ENCODE measurements around the gene NUTM1.
A peak's percentile ranks its signal among the peaks of the same experiment; 100 is the strongest.
"Not testable (repeated sequence)": the region's sequence is repeated elsewhere in the genome, so short reads cannot be mapped to it uniquely, and the experiment has no call there.

The NUTM1 gene

DNA sequence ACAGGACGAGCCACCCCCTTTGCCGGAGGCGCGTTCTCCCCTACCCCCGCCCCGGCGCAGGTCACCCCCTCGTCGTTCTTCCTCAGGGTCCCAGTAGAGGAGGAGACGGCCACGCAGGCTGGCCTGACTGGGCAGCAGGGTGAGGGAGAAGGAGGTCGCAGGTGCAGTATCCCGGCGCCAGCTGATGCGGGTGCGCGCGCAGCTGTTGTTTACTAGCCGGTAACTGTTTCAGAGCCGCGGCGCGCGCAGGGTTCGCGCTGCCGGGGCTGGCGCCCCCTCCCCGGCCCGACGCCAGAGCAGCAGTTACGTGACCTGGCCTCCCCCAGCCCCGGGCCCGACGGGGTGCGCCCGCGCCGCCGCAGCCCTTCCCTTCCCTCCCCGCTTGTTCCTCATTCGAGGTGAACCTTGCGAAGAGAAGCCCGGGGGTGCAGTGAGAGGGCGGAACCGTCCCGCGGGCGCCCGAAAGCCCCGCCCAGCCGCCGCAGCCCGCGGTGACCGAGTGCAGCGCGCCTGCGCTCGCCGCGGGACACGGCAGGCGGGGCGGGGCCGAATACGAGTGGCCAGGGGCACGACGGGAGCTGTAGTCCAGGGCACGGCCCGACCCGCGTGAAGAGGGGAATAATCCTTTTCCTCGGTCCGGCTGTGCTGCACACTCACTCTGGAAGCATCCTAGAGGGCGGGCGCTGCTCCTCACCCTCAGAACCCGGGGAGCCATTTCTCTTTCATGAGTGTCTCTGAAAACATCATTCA lies 5.4 kb upstream of the NUTM1 start, which contains the start of gene SLC12A6:
Gene SLC12A6, minus strand, starts transcription at position 225 of the 750 bp plus-strand sequence. CDS start 1,101 bp downstream, outside the sequence.
- DNase-seq (ENCODE audit: low spot score) = peak; percentile 95

DNA sequence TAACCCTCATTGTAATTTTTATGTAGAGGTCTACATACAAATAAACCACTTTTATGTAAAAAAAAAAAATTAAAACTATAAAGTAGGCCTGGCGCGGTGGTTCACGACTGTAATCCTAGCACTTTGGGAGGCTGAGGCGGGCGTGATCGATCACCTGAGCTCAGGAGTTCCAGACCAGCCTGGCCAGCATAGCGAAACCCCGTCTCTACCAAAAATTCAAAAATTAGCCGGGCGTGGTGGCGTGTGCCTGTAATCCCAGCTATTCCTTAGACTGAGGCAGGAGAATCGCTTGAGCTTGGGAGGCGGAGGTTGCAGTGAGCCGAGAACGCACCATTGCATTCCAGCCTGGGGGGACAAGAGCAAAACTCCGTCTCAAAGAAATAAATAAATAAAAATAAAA lies 4.8 kb upstream of the NUTM1 start:
- DNase-seq (ENCODE audit: low spot score) = no peak

DNA sequence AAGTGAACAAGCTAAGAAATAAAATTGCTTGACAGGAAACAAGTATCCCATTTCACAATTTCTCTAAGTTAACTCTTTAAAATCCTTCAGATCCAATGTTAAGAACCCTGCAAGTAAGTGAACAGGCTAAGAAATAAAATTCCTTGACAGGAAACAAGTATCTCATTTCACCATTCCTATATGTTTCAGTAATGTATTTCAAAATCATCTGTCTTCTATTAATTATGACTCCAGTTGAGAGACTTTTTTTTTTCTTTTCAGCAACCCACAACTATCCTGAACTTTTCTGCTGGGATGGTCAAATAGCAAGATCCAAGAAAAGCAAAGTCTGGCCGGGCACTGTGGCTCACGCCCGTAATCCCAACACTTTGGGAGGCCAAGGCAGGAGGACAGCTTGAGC lies 3.2 kb upstream of the NUTM1 start:
- DNase-seq (ENCODE audit: low spot score) = no peak

- no peak for DNase-seq (ENCODE audit: low spot score)
Observed at GRCh38 chr15:34341381-34342212, 1.5 kb upstream of the NUTM1 start.

- DNase-seq (ENCODE audit: low spot score) = not testable (repeated sequence)
Observed at GRCh38 chr15:34342213-34342736, 840 bp upstream of the NUTM1 start.

DNA sequence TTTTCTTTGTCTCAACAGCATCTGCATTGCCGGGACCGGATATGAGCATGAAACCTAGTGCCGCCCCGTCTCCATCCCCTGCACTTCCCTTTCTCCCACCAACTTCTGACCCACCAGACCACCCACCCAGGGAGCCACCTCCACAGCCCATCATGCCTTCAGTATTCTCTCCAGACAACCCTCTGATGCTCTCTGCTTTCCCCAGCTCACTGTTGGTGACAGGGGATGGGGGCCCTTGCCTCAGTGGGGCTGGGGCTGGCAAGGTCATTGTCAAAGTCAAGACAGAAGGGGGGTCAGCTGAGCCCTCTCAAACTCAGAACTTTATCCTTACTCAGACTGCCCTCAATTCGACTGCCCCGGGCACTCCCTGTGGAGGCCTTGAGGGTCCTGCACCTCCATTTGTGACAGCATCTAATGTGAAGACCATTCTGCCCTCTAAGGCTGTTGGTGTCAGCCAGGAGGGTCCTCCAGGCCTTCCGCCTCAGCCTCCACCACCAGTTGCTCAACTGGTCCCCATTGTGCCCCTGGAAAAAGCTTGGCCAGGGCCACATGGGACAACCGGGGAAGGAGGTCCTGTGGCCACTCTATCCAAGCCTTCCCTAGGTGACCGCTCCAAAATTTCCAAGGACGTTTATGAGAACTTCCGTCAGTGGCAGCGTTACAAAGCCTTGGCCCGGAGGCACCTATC lies 5.0 kb downstream of the NUTM1 start:
- no peak for DNase-seq (ENCODE audit: low spot score)

DNA sequence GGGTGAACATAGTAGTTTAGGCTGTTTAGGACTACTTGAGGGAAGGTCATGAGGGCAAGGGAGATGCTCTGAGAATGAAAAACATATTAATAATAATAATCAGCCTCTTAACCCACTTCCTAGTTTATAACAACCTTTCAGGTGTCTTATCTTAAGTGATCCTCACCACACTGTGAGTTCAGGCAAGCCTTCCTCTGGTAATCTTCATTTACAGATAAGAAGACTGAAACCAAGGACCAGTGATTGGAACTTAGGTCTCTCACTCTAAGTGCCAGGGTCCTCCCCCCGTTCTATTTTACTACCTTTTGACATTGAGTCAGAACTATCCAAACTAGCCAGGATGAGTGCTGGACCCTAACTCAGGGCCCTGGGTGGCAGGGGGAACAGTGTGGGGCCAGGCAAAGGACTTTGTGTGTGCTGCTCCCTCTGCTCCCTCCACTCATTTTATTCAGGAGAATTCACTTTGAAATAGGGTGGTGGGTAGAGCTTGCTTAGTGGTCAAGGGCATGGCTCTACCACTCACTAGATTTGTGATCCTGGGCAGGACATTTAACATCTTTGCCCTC lies 5.7 kb downstream of the NUTM1 start:
- DNase-seq (ENCODE audit: low spot score) = no peak

- no peak for DNase-seq (ENCODE audit: low spot score)
Observed at GRCh38 chr15:34349769-34350168, 6.7 kb downstream of the NUTM1 start.

DNA sequence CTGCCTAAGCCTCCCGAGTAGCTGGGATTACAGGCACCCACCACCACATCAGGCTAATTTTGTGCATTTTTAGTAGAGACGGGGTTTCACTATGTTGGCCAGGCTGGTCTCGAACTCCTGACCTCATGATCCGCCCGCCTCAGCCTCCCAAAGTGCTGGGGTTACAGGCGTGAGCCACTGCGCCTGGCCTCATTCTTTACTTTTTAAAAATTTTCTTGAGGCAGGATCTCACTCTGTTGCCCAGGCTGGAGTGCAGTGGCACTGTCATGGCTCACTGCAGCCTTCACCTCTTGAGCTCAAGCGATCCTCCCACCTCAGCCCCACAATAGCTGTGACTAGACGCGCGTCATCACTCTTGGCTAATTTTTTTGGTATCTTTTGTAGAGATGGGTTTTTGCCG lies 9.9 kb downstream of the NUTM1 start:
- not testable (repeated sequence) for DNase-seq (ENCODE audit: low spot score)

GRCh38 chr15:34353627-34354026 lies 10.5 kb downstream of the NUTM1 start:
- no peak for DNase-seq (ENCODE audit: low spot score)

DNA sequence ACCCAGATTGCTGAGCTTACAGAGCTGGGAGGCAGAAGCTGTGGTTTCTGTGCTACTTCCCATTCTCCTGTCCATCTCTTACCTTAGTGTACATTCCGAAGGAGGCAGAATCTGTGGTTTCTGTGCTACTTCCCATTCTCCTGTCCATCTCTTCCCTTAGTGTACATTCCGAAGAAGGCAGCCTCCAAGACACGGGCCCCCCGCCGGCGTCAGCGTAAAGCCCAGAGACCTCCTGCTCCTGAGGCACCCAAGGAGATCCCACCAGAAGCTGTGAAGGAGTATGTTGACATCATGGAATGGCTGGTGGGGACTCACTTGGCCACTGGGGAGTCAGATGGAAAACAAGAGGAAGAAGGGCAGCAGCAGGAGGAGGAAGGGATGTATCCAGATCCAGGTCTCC lies 11.2 kb downstream of the NUTM1 start:
- no peak for DNase-seq (ENCODE audit: low spot score)

DNA sequence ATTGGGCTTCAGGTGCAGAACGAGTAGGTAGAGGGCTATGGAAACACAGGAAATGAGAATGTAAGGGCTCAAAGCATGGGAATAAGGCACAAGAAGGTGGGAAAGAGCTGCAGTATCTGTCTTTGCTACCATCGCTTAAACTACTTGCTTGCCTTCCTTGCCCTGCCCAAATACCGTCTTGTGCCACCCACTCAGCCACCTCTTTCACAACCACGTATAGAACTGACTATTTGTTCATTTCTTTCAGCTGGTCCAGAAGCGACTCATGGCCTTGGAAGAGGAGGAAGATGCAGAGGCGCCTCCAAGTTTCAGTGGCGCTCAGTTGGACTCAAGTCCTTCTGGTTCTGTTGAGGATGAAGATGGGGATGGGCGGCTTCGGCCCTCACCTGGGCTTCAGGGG lies 12.1 kb downstream of the NUTM1 start:
- DNase-seq (ENCODE audit: low spot score) = no peak

DNA sequence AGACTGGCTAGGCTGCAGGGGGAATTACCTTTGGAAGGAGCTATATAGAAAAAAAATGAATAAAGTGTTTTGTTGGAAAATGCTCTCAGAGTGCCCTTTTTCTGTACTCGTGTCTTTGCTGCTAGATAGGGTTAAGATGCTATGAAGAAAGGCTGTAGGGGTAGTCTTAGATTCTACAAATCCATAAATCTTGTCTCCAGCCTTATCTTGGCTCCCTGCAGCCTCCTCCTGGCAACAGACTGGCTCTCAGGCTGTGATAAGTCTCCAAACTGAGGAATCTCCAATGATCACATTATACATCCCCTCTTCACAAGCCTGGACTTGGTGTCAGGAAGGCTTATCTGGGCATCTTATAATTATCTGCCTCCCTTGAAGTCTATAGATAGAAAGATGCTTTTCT lies 14.5 kb downstream of the NUTM1 start:
- no peak for DNase-seq (ENCODE audit: low spot score)

DNA sequence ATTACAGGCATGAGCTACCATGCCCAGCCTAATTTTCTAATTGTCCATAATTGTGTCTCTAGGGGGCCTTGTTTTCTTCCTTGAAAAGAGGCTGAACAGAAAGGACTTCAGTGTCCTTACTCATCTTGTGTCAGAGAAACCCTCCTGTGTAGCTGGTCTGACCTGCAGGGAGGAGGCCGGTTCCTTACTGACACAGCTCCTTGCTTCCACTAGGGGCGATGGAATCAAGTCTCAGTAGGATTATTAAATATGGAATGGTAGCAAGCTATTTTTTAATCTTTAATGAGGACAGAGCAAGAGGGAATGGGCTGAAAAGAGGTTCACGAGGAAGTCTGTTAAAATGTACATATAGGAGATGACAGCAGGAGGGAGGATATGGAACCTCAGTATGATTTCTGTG lies 15.3 kb downstream of the NUTM1 start:
- no peak for DNase-seq (ENCODE audit: low spot score)

DNA sequence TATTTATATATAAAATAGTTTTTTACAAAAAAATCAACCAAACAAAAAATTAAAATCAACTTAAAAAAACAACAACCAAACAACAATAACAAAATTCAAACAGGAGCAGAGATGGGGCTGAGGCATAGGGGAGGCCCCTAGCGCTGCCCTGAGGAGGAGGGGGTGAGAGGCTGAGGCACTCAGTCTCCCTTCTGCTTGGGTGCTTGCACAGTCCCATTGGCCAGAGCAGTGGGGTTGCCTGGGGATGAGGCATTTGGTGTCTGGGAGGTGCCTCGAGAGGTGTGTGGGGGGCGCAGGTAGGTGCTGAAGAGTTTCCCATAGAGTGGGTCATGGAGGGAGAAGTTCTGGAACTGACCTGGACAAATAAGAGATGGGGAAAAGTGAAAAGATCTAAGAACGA lies 15.8 kb downstream of the NUTM1 start:
- DNase-seq (ENCODE audit: low spot score) = no peak

- no peak for DNase-seq (ENCODE audit: low spot score)
Observed at GRCh38 chr15:34359416-34359815, 16.3 kb downstream of the NUTM1 start.

DNA sequence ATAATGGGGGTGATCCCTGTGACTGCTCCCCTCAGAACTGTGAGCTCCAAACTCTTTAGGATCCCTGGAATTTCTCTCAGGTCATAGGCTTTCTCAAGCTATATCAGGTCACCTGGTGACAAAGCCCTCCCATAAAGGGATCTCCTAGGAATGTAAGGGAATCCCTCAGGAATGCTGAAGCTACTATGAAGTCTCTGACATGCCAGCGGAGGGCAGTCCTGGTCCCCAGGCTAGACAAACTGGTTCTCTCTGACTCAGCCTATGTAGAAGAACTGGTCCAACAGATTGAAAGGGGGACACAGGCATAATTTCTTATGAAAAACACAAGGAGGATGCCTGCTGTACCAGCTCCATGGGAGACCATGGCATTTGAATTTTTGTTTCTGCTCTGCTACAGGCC lies 17.2 kb downstream of the NUTM1 start:
- DNase-seq (ENCODE audit: low spot score) = no peak

DNA sequence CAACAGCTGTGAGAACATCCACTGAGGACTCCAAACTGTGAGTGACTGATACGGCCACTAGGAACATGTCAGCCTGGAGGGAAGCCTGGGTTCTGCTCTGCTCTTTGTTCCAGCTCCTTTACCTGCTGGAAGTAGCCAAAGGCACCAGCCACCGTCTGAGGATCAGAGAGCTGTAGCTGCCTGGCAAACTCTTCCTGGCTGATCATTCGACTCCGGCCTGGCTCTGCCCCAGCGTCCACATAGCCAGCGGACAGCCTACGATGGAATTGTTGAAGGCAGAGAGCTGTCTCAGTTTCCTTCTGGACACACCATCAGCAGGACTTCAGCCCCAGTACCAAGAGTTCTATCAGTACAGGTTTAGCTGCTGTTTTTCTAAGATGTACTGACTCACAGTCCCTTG lies 18.2 kb downstream of the NUTM1 start:
- DNase-seq (ENCODE audit: low spot score) = no peak

- DNase-seq (ENCODE audit: low spot score) = no peak
Observed at GRCh38 chr15:34362047-34362773, 19.1 kb downstream of the NUTM1 start.

DNA sequence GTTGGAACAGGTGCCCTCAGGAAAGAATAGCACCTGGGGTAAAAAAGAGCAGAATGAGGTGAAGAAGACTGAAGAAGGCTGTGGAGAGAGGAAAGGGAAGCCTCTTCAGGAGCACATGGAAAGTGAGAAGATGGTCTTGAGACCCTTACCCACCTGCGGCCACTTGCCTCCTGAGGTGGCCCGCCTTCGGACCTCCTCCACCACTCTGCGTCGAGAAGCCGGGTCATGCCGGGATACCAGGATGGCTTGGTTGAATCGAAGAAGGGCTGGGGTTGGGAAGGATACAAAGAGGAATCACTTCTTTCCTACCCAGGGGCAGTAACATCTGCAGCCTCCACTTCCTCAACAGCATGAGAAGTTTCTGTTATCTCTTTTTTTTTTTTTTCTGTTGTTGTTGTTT lies 20.9 kb downstream of the NUTM1 start:
- no peak for DNase-seq (ENCODE audit: low spot score)

DNA sequence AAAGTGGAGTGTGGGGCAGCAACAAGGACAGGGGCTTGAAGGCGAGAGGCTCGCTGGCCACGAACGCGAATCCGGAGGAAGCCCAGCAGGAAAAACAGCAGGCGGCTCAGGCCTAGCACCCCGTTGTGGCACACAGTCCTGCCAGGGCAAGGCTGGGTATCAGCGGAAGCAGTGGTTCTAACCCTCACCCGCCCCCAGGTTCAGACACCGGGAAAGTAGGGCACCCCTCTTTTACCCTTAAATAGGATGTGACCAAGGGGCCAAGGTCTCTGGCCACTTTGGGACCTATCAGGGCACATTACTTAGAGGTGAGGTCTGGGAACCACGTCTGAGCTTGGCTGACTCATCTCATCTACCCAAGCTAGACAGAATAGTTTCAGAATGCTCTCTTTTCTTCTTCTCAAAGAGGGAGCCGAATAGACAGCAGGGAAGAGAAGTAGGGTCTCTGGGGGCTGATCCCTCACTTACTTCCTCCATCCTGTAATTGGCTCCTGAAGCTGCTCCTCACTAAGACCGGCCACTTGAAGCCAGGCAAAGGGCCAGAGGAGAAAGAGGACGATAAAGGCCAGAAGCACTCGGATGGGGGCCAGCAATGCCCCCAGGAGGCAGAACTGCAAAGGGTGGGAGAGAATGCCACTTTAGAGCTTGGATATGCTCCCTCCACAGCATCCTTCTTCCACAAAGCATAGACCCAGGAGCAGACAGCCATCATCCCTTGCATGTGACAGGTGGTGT lies 22.1 kb downstream of the NUTM1 start:
- no peak for DNase-seq (ENCODE audit: low spot score)
